B cell (primary cell): ENCODE data around the gene SMIM41. TPM values are rescaled to one million over a fixed set of nuclear protein-coding genes. Genes with fewer than 3 reads are reported as not detected.

Experiments
- ATAC-seq: fragments of 200-7000 bp; cut with Tn5 transposase; one replicate; pipeline ENCODE4 v1.10.0; 2021; ENCODE audit warnings: low read depth, mild to moderate bottlenecking, moderate number of reproducible peaks, moderate library complexity
- CTCF ChIA-PET: fragments of 350-600 bp; sonication (Branson Sonifier 250); formaldehyde crosslinking; loops from one replicate; lab custom pipeline; 2021; ENCODE audit warnings: antibody characterized with exemption, inconsistent platforms; lab: Charles Lee
- POLR2A ChIA-PET: fragments of 350-600 bp; sonication (Branson Sonifier 250); formaldehyde crosslinking; loops from one replicate; lab custom pipeline; 2021; ENCODE audit warnings: antibody characterized with exemption; lab: Charles Lee
- DNase-seq: peaks from one replicate; pipeline ENCODE4 v3.0.0; 2013
- H2AFZ ChIP-seq: 2 replicates; pipeline ENCODE4 v1.6.1; 2012; ENCODE audit warnings: mild to moderate bottlenecking, low read depth, low read length; ENCODE audit not compliant: insufficient read depth, poor library complexity, severe bottlenecking
- H3K27ac ChIP-seq, 2 donors: 1 replicate in 1 of 2; 2 replicates in 1 of 2; pipeline ENCODE4 v1.5.1; 2012 to 2013; ENCODE audit warnings: low read length in 2 of 2, mild to moderate bottlenecking in 2 of 2, moderate library complexity in 1 of 2
- H3K27me3 ChIP-seq, 4 experiments: fragments of 200-600 bp in 1 of 4; sonication (generic) in 1 of 4; replicated peaks in 1 of 4; 1 replicate in 2 of 4; 2 replicates in 2 of 4; pipeline versions ENCODE4 v1.6.1 to v1.7.0; 2013 to 2016; ENCODE audit warnings: low read length in 3 of 4, mild to moderate bottlenecking in 2 of 4, mixed read lengths in 1 of 4, moderate library complexity in 1 of 4; ENCODE audit not compliant: insufficient read depth in 4 of 4, control insufficient read depth in 3 of 4; ENCODE audit errors: control extremely low read depth in 1 of 4
- H3K36me3 ChIP-seq, 2 experiments: replicated peaks in 1 of 2; 1 replicate in 1 of 2; 2 replicates in 1 of 2; pipeline versions ENCODE4 v1.6.1 to v1.7.1; 2013; ENCODE audit warnings: low read length in 1 of 2; ENCODE audit not compliant: insufficient read depth in 2 of 2, control insufficient read depth in 1 of 2; ENCODE audit errors: control extremely low read depth in 1 of 2, extremely low read depth in 1 of 2
- H3K4me1 ChIP-seq, 2 donors: fragments of 200-600 bp in 1 of 2; sonication (generic) in 1 of 2; 1 replicate in 1 of 2; 2 replicates in 1 of 2; pipeline versions ENCODE4 v1.5.1 to v1.6.1; 2013 to 2017; ENCODE audit warnings: low read length in 2 of 2; ENCODE audit not compliant: control insufficient read depth in 2 of 2, insufficient read depth in 2 of 2
- H3K4me2 ChIP-seq: replicated peaks from 2 replicates; pipeline ENCODE3; 2012; ENCODE audit warnings: mild to moderate bottlenecking, low read depth, low read length; ENCODE audit not compliant: poor library complexity, severe bottlenecking
- H3K4me3 ChIP-seq, 5 experiments: fragments of 200-600 bp in 1 of 5; sonication (generic) in 1 of 5; 1 replicate in 3 of 5; 2 replicates in 2 of 5; pipeline versions ENCODE4 v1.5.1 to v1.7.0; 2011 to 2016; ENCODE audit warnings: low read length in 4 of 5, mild to moderate bottlenecking in 4 of 5, low read depth in 2 of 5, control low read depth in 1 of 5, moderate library complexity in 1 of 5; ENCODE audit not compliant: insufficient read depth in 1 of 5; ENCODE audit errors: control extremely low read depth in 1 of 5, extremely low read depth in 1 of 5
- H3K79me2 ChIP-seq: fragments of 200-600 bp; sonication (generic); one replicate; pipeline ENCODE4 v1.6.0; 2016; ENCODE audit warnings: low read length; ENCODE audit not compliant: control insufficient read depth, insufficient read depth
- H3K9ac ChIP-seq: fragments of 200-600 bp; sonication (generic); 2 replicates; pipeline ENCODE4 v1.6.1; 2017; ENCODE audit warnings: mild to moderate bottlenecking, low read length, moderate library complexity
- H3K9me3 ChIP-seq, 3 donors: one replicate each; pipeline versions ENCODE4 v1.6.1 to v1.7.1; 2013; ENCODE audit warnings: low read length in 2 of 3; ENCODE audit not compliant: control insufficient read depth in 2 of 3, insufficient read depth in 1 of 3; ENCODE audit errors: control extremely low read depth in 1 of 3
- H4K20me1 ChIP-seq: 2 replicates; pipeline ENCODE4 v1.6.0; 2012; ENCODE audit warnings: mild to moderate bottlenecking, low read length; ENCODE audit not compliant: insufficient read depth, control insufficient read depth, poor library complexity, severe bottlenecking
- H3K27ac Mint-ChIP-seq: one replicate; pipeline ENCODE4 v1.8.0; 2021; ENCODE audit warnings: mixed read lengths
- H3K27me3 Mint-ChIP-seq: one replicate; pipeline ENCODE4 v1.8.0; 2021; ENCODE audit warnings: mixed read lengths
- H3K4me1 Mint-ChIP-seq: one replicate; pipeline ENCODE4 v1.8.0; 2021; ENCODE audit warnings: mixed read lengths
- H3K4me3 Mint-ChIP-seq: one replicate; pipeline ENCODE4 v1.8.0; 2021; ENCODE audit warnings: mixed read lengths
- H3K9me3 Mint-ChIP-seq: one replicate; pipeline ENCODE4 v1.8.0; 2022; ENCODE audit warnings: mixed read lengths; ENCODE audit not compliant: insufficient read depth
- CTCF ChIP-seq: fragments of 200-600 bp; IDR thresholded peaks from one replicate; pipeline ENCODE4 v1.8.0; 2022; ENCODE audit warnings: antibody characterized with exemption, mild to moderate bottlenecking
- EZH2 ChIP-seq: IDR thresholded peaks from 2 replicates; pipeline ENCODE4 v1.6.1; 2012; ENCODE audit warnings: borderline replicate concordance, low read depth, mild to moderate bottlenecking, moderate library complexity, low read length; ENCODE audit not compliant: insufficient read depth, poor library complexity, severe bottlenecking
- WGBS: methylation state at CpG from one replicate; pipeline ENCODE4 v1.1.5; 2013; ENCODE audit warnings: missing lambda C conversion rate; ENCODE audit not compliant: insufficient coverage; 5-methylcytosine and 5-hydroxymethylcytosine counted together
- intact Hi-C: fragments of 100-400 bp; cut with micrococcal nuclease; formaldehyde crosslinking; loops from one replicate; pipeline ENCODE4 v1.10.0; 2022
- polyA minus RNA-seq: library from RNA; depleted of rRNA, polyadenylated mRNA; stranded (reverse); fragments of >200 nt; gene quantifications from 2 replicates; pipeline ENCODE4 v1.2.3, GENCODE V29; 2012
- polyA plus RNA-seq: library from polyadenylated mRNA; depleted of rRNA; stranded (reverse); fragments of >200 nt; gene quantifications from 2 replicates; pipeline ENCODE4 v1.2.3, GENCODE V29; 2012
- total RNA-seq, 2 donors: library from RNA; stranded (reverse); fragments of 120-200 nt in 1 of 2; gene quantifications; 1 replicate in 1 of 2; 2 replicates in 1 of 2; pipeline versions ENCODE4 v1.2.3 to v1.2.4, GENCODE V29; 2013 to 2022

Gene SMIM41
- not detected in 2 replicates for total RNA-seq
- not detected for total RNA-seq (2013)
- 0.12 TPM in 1 of 2 replicates, not detected in the other for polyA plus RNA-seq
- polyA minus RNA-seq, result 1.0 TPM in 1 of 2 replicates, not detected in the other

- peaks cover 6% of the 10 kb centered on the region for H3K79me2 ChIP-seq
- WGBS, result 94% methylated on average over 66 of the region's 87 CpGs
- Mint-ChIP-seq H3K27me3 (no peaks in the 10 kb centered on the region), H3K4me3 (no peak within 1 kb of the TSS), H3K9me3 (no peaks in the 10 kb centered on the region), H3K4me1 (peaks cover 42% of the 10 kb centered on the region), H3K27ac (peak within 1 kb of the TSS; percentile 56)
- DNase-seq (no peak), ATAC-seq (no peak)
- H4K20me1 ChIP-seq, result peaks cover 7% of the 10 kb centered on the region
- no peak within 1 kb of the TSS for H2AFZ ChIP-seq
- H3K27ac ChIP-seq, result peak within 1 kb of the TSS; percentile 57 to 62
- CTCF ChIA-PET, result interaction anchor here (0.6 to 34.6 kb wide), 6 partner anchors 10 to 88 kb away, joined by 4 to 1315 read pairs (median 34); partner anchors contain the start of genes ATG101 and TAMALIN
- peak within 1 kb of the TSS; percentile 74 for H3K4me2 ChIP-seq
- TF ChIP-seq CTCF (no peak), EZH2 (no peak)
- H3K9me3 ChIP-seq, result no peaks in the 10 kb centered on the region
- POLR2A ChIA-PET, result no interaction called here
- H3K27me3 ChIP-seq, result no peaks in the 10 kb centered on the region
- peaks cover 32 to 36% of the 10 kb centered on the region in 2 donors for H3K4me1 ChIP-seq
- intact Hi-C loops, result loop anchor here (2.0 kb wide), 1 partner anchor 47 kb away; no protein-coding TSS in a partner anchor
- peak within 1 kb of the TSS; percentile 17 for H3K9ac ChIP-seq
- H3K36me3 ChIP-seq, result peaks cover 0 to 42% of the 10 kb centered on the region in 2 experiments
- H3K4me3 ChIP-seq, result no peak within 1 kb of the TSS
These were observed at the start of gene SMIM41 for GRCh38 chr12:52079576-52080402. Gene SMIM41 (plus strand): TSS chr12:52079704. CDS start chr12:52079780, 76 bp downstream.
